WERI-Rb-1 (cell line): ENCODE measurements around the gene TMEM245.

ENCODE experiments used
- DNase-seq: peaks from one replicate; pipeline ENCODE4 v3.0.0-alpha.2; 2020
- H3K27ac ChIP-seq: fragments of 250-450 bp; sonication (Bioruptor Pico); 2 replicates; pipeline ENCODE4 v1.5.1; 2020; ENCODE audit warnings: mild to moderate bottlenecking, moderate library complexity
- H3K27me3 ChIP-seq: fragments of 250-450 bp; sonication (Bioruptor Pico); 2 replicates; pipeline ENCODE4 v1.5.1; 2021; ENCODE audit warnings: mild to moderate bottlenecking, low read depth, moderate library complexity; ENCODE audit not compliant: insufficient read depth, severe bottlenecking
- H3K36me3 ChIP-seq: fragments of 250-450 bp; sonication (Bioruptor Pico); 2 replicates; pipeline ENCODE4 v1.5.1; 2020; ENCODE audit warnings: mild to moderate bottlenecking, moderate library complexity
- H3K4me3 ChIP-seq: 2 replicates; pipeline ENCODE4 v1.5.1; 2011; ENCODE audit warnings: low read depth, mild to moderate bottlenecking, control low read depth, low read length
- H3K9me3 ChIP-seq: fragments of 250-450 bp; sonication (Bioruptor Pico); 2 replicates; pipeline ENCODE4 v1.5.1; 2021; ENCODE audit warnings: mild to moderate bottlenecking, moderate library complexity; ENCODE audit not compliant: severe bottlenecking
- CTCF ChIP-seq: IDR thresholded peaks from 2 replicates; pipeline ENCODE4 v1.5.1; 2011; ENCODE audit warnings: low read depth, mild to moderate bottlenecking, control low read depth, inconsistent platforms, low read length

Gene TMEM245

GRCh38 chr9:109016132-109016531 lies 103.6 kb downstream of the TMEM245 start:
- Histone ChIP-seq H3K27ac (no peak overlapping the region), H3K4me3 (no peak overlapping the region), H3K36me3 (peaks cover 41% of the 10 kb centered on the region), H3K9me3 (no peaks in the 10 kb centered on the region), H3K27me3 (no peaks in the 10 kb centered on the region)
- TF ChIP-seq CTCF: no peak
- no peak for DNase-seq

- Histone ChIP-seq H3K36me3 (peaks cover 39% of the 10 kb centered on the region), H3K4me3 (no peak overlapping the region), H3K9me3 (no peaks in the 10 kb centered on the region), H3K27ac (no peak overlapping the region), H3K27me3 (no peaks in the 10 kb centered on the region)
- DNase-seq: no peak
- TF ChIP-seq CTCF: no peak
These were observed 105.0 kb downstream of the TMEM245 start for GRCh38 chr9:109014608-109015280.

GRCh38 chr9:109013679-109014607 lies 105.8 kb downstream of the TMEM245 start:
- no peak for TF ChIP-seq CTCF
- Histone ChIP-seq H3K27me3 (no peaks in the 10 kb centered on the region), H3K9me3 (no peaks in the 10 kb centered on the region), H3K36me3 (peaks cover 31% of the 10 kb centered on the region), H3K4me3 (peak overlapping the region; percentile 26), H3K27ac (peak overlapping the region; percentile 55)
- no peak for DNase-seq

GRCh38 chr9:109012876-109013678 lies 106.7 kb downstream of the TMEM245 start, which contains the start of gene CTNNAL1:
CTNNAL1 (minus strand) TSS chr9:109013499; CDS start chr9:109013442, 57 bp downstream.
- Histone ChIP-seq H3K9me3 (no peaks in the 10 kb centered on the region), H3K4me3 (peak within 1 kb of the TSS; percentile 90), H3K27me3 (no peaks in the 10 kb centered on the region), H3K36me3 (peaks cover 27% of the 10 kb centered on the region), H3K27ac (peak within 1 kb of the TSS; percentile 97)
- peak; percentile 99 for DNase-seq
- no peak for TF ChIP-seq CTCF

- H3K27ac ChIP-seq: peak overlapping the region; percentile 97
These were observed 107.5 kb downstream of the TMEM245 start for GRCh38 chr9:109012009-109012875.

More at GRCh38 chr9:109012009-109012875, 107.5 kb downstream of the TMEM245 start:
- TF ChIP-seq CTCF: no peak
- H3K36me3 ChIP-seq: peaks cover 21% of the 10 kb centered on the region
- DNase-seq: peak; percentile 67
- peak overlapping the region; percentile 90 for H3K4me3 ChIP-seq
- no peaks in the 10 kb centered on the region for H3K27me3 ChIP-seq
- H3K9me3 ChIP-seq: no peaks in the 10 kb centered on the region
